Measurements from ENCODE around the gene HHAT. TPM values are rescaled to one million over a fixed set of nuclear protein-coding genes. Genes with fewer than 3 reads are reported as not detected.

HHAT gene
- polyA plus RNA-seq, 1 donor (not counting 4 experiments of a cell fraction or from before 2014, with no cell fraction given) = 3.8 TPM

GRCh38 chr1:210328032-210328745 is 513 bp upstream of the HHAT start:
- no peaks in the 10 kb centered on the region for H3K9me1 ChIP-seq (ENCODE audit: control insufficient read depth, extremely low read depth, insufficient read depth, low read length)
- FAIRE-seq (peak; percentile 43), DNase-seq (ENCODE audit: low read depth, low spot score) (no peak)
- no peaks in the 10 kb centered on the region for H3K27me3 ChIP-seq (ENCODE audit: control insufficient read depth, extremely low read depth, insufficient read depth, low read length)
- H3K4me1 ChIP-seq (ENCODE audit: control insufficient read depth, extremely low read depth, insufficient read depth, low read length) = peaks cover 30% of the 10 kb centered on the region
- H3K27ac ChIP-seq (ENCODE audit: control insufficient read depth, insufficient read depth, low read length) = peak overlapping the region; percentile 77
- no peak for TF ChIP-seq CTCF (optimal IDR thresholded peaks at IDR 0.05 in 1 of 3, IDR thresholded peaks at IDR 0.05 in 1 of 3, conservative IDR thresholded peaks at IDR 0.05 in 1 of 3; ENCODE audit: extremely low read depth in 1 of 3, insufficient read depth in 2 of 3, low read length in 3 of 3)
- no peak for TF ChIP-seq EZH2 (IDR thresholded peaks at IDR 0.05; ENCODE audit: low read length)
- no peaks in the 10 kb centered on the region for H4K20me1 ChIP-seq (ENCODE audit: control insufficient read depth, extremely low read depth, insufficient read depth, low read length)
- H3K4me3 ChIP-seq (ENCODE audit: control insufficient read depth in 2 of 3, extremely low read depth in 1 of 3, insufficient read depth in 2 of 3, low read depth in 1 of 3, low read length in 3 of 3) = peak overlapping the region; percentile 55 to 80 (median 80)
- H3K9me3 ChIP-seq (ENCODE audit: control insufficient read depth, low read depth, low read length) = no peaks in the 10 kb centered on the region
- no peaks in the 10 kb centered on the region for H3K79me2 ChIP-seq (ENCODE audit: control insufficient read depth, insufficient read depth, low read length)
- peak overlapping the region; percentile 96 for H3K4me2 ChIP-seq (ENCODE audit: control insufficient read depth, extremely low read depth, insufficient read depth, low read depth, low read length)
- dilution Hi-C loops (cut with MboI; ENCODE audit: extremely low pct_ligation_motif_present, low sequenced_read_pairs) = loop anchor here (25.0 kb wide), 1 partner anchor 191 kb away; no protein-coding TSS in a partner anchor
- peak overlapping the region; percentile 98 for H2AFZ ChIP-seq (ENCODE audit: control insufficient read depth, low read length)
- H3K36me3 ChIP-seq (ENCODE audit: control insufficient read depth in 2 of 2, extremely low read depth in 1 of 2, insufficient read depth in 2 of 2, low read length in 2 of 2) = no peaks in the 10 kb centered on the region
- peak overlapping the region; percentile 88 for H3K9ac ChIP-seq (ENCODE audit: control insufficient read depth, extremely low read depth, insufficient read depth, low read length)

- peak; percentile 49 for FAIRE-seq
- no peaks in the 10 kb centered on the region for H3K79me2 ChIP-seq (ENCODE audit: control insufficient read depth, insufficient read depth, low read length)
- no peaks in the 10 kb centered on the region for H3K9me3 ChIP-seq (ENCODE audit: control insufficient read depth, low read depth, low read length)
- H3K27me3 ChIP-seq (ENCODE audit: control insufficient read depth, extremely low read depth, insufficient read depth, low read length) = no peaks in the 10 kb centered on the region
- dilution Hi-C loops (cut with MboI; ENCODE audit: extremely low pct_ligation_motif_present, low sequenced_read_pairs) = loop anchor here (25.0 kb wide), 1 partner anchor 193 kb away; no protein-coding TSS in a partner anchor
- DNase-seq (ENCODE audit: low read depth, low spot score) = no peak
- H3K36me3 ChIP-seq (ENCODE audit: control insufficient read depth in 2 of 2, extremely low read depth in 1 of 2, insufficient read depth in 2 of 2, low read length in 2 of 2) = no peaks in the 10 kb centered on the region
- no peak overlapping the region for H2AFZ ChIP-seq (ENCODE audit: control insufficient read depth, low read length)
- H4K20me1 ChIP-seq (ENCODE audit: control insufficient read depth, extremely low read depth, insufficient read depth, low read length) = no peaks in the 10 kb centered on the region
- no peaks in the 10 kb centered on the region for H3K9me1 ChIP-seq (ENCODE audit: control insufficient read depth, extremely low read depth, insufficient read depth, low read length)
- H3K4me1 ChIP-seq (ENCODE audit: control insufficient read depth, extremely low read depth, insufficient read depth, low read length) = peaks cover 30% of the 10 kb centered on the region
- no peak overlapping the region for H3K27ac ChIP-seq (ENCODE audit: control insufficient read depth, insufficient read depth, low read length)
- TF ChIP-seq CTCF (optimal IDR thresholded peaks at IDR 0.05 in 1 of 3, IDR thresholded peaks at IDR 0.05 in 1 of 3, conservative IDR thresholded peaks at IDR 0.05 in 1 of 3; ENCODE audit: extremely low read depth in 1 of 3, insufficient read depth in 2 of 3, low read length in 3 of 3) = no peak
- no peak for TF ChIP-seq EZH2 (IDR thresholded peaks at IDR 0.05; ENCODE audit: low read length)
- no peak overlapping the region for H3K9ac ChIP-seq (ENCODE audit: control insufficient read depth, extremely low read depth, insufficient read depth, low read length)
- H3K4me3 ChIP-seq (ENCODE audit: control insufficient read depth in 2 of 3, extremely low read depth in 1 of 3, insufficient read depth in 2 of 3, low read depth in 1 of 3, low read length in 3 of 3) = no peak overlapping the region
- H3K4me2 ChIP-seq (ENCODE audit: control insufficient read depth, extremely low read depth, insufficient read depth, low read depth, low read length) = peak overlapping the region; percentile 96
Measured at GRCh38 chr1:210330279-210330866, 1.7 kb downstream of the HHAT start.
